OCI-LY7 (cell line): Measurements from ENCODE around the gene GPRASP2. TPM values are rescaled to one million over a fixed set of nuclear protein-coding genes. Genes with fewer than 3 reads are reported as not detected.

Source experiments
- BruUV-seq: library from RNA; stranded (reverse); fragments of 400-500 nt; replicated peaks from 2 replicates; lab custom pipeline; 2021; lab: Mats Ljungman, UMichigan
- CTCF ChIA-PET: fragments of 300-600 bp; sonication (Branson Sonifier 250); formaldehyde crosslinking; loops from one replicate; lab custom pipeline; 2022; ENCODE audit warnings: antibody characterized with exemption; ENCODE audit not compliant: unreplicated experiment; lab: Charles Lee
- POLR2A ChIA-PET: fragments of 300-600 bp; sonication (Branson Sonifier 250); formaldehyde crosslinking; loops from one replicate; lab custom pipeline; 2022; ENCODE audit warnings: antibody characterized with exemption; lab: Charles Lee
- DNase-seq: peaks from one replicate; pipeline ENCODE4 v3.0.0-alpha.2; 2015; ENCODE audit warnings: low spot score
- H2AFZ ChIP-seq: fragments of 200-600 bp; sonication (generic), shearing (Covaris generic); 2 replicates; pipeline ENCODE4 v1.6.1; 2014; ENCODE audit warnings: mild to moderate bottlenecking, antibody characterized with exemption, low read length, moderate library complexity
- H3K27ac ChIP-seq: fragments of 200-600 bp; sonication (generic); 2 replicates; pipeline ENCODE4 v1.5.1; 2014; ENCODE audit warnings: mixed run types, low read depth, mild to moderate bottlenecking, moderate library complexity, low read length, inconsistent platforms; ENCODE audit not compliant: poor library complexity, severe bottlenecking
- H3K36me3 ChIP-seq: fragments of 200-600 bp; sonication (generic); 2 replicates; pipeline ENCODE4 v1.6.1; 2014; ENCODE audit warnings: mild to moderate bottlenecking, antibody characterized with exemption, low read length, moderate library complexity, mixed read lengths; ENCODE audit not compliant: insufficient read depth
- H3K4me1 ChIP-seq: fragments of 200-600 bp; sonication (generic); 2 replicates; pipeline ENCODE4 v1.5.1; 2014; ENCODE audit warnings: mild to moderate bottlenecking, low read length; ENCODE audit not compliant: insufficient read depth, poor library complexity, severe bottlenecking
- H3K4me2 ChIP-seq: fragments of 200-600 bp; sonication (generic); 2 replicates; pipeline ENCODE4 v1.6.1; 2014; ENCODE audit warnings: mild to moderate bottlenecking, low read length
- H3K4me3 ChIP-seq: fragments of 200-600 bp; sonication (generic); 2 replicates; pipeline ENCODE4 v1.5.1; 2014; ENCODE audit warnings: mild to moderate bottlenecking, low read depth, low read length; ENCODE audit not compliant: poor library complexity, severe bottlenecking
- H3K79me2 ChIP-seq: fragments of 200-600 bp; sonication (generic); 2 replicates; pipeline ENCODE4 v1.6.1; 2016; ENCODE audit warnings: low read depth, mild to moderate bottlenecking, low read length, moderate library complexity, mixed read lengths; ENCODE audit not compliant: insufficient read depth
- H3K9me2 ChIP-seq: fragments of 200-600 bp; sonication (generic); 2 replicates; pipeline ENCODE4 v1.6.1; 2016; ENCODE audit warnings: mild to moderate bottlenecking, low read length, mixed read lengths; ENCODE audit not compliant: insufficient read depth
- H3K9me3 ChIP-seq: fragments of 200-600 bp; sonication (generic); 2 replicates; pipeline ENCODE4 v1.6.1; 2014; ENCODE audit warnings: mild to moderate bottlenecking, mixed run types, low read length, mixed read lengths
- H4K20me1 ChIP-seq: fragments of 200-600 bp; sonication (generic); 2 replicates; pipeline ENCODE4 v1.6.1; 2014; ENCODE audit warnings: mild to moderate bottlenecking, antibody characterized with exemption, low read length, moderate library complexity, mixed read lengths; ENCODE audit not compliant: insufficient read depth
- EZH2phosphoT487 ChIP-seq: fragments of 200-600 bp; sonication (generic); IDR thresholded peaks from 2 replicates; pipeline ENCODE4 v1.6.1; 2018; ENCODE audit warnings: low read depth, borderline replicate concordance, mild to moderate bottlenecking, mixed run types, antibody characterized with exemption, low read length, moderate library complexity, mixed read lengths
- intact Hi-C: fragments of 100-400 bp; cut with micrococcal nuclease; formaldehyde crosslinking; loops from one replicate; pipeline ENCODE4 v1.10.0; 2022; ENCODE audit not compliant: unreplicated experiment
- small RNA-seq: library from RNA; depleted of rRNA; stranded (forward); fragments of <200 nt; gene quantifications from one replicate; pipeline ENCODE3, GENCODE V24; 2014
- total RNA-seq, 2 experiments: library from RNA; depleted of rRNA in 1 of 2; stranded (reverse); fragments of >200 nt in 1 of 2; shearing (Covaris generic) in 1 of 2; gene quantifications; 2 replicates each; pipeline ENCODE4 v1.2.3, GENCODE V29; 2014 to 2022

The GPRASP2 gene
- total RNA-seq, 2 experiments from 2014 or later: 0.28 TPM; not detected in 1

- BruUV-seq: no TSS peak
These were observed 55.0 kb downstream of the GPRASP2 start for GRCh38 chrX:102767287-102767686.

More at GRCh38 chrX:102767287-102767686, 55.0 kb downstream of the GPRASP2 start:
- Histone ChIP-seq H3K4me2 (no peak overlapping the region), H2AFZ (no peak overlapping the region), H3K4me3 (no peak overlapping the region), H3K27ac (no peak overlapping the region), H3K36me3 (no peaks in the 10 kb centered on the region), H3K79me2 (peaks cover 12% of the 10 kb centered on the region; the same call in 1 of the 2 replicates), H3K9me2 (no peaks in the 10 kb centered on the region), H3K9me3 (no peaks in the 10 kb centered on the region), H4K20me1 (no peaks in the 10 kb centered on the region), H3K4me1 (no peaks in the 10 kb centered on the region)
- ChIA-PET POLR2A (no interaction called here), CTCF (no interaction called here)
- intact Hi-C loops: no loop called here
- DNase-seq: no peak
- TF ChIP-seq EZH2phosphoT487: no peak

Small RNAs within 50 kb of the gene (small RNA-seq; reads per million reads assigned to genes)
- gene RNU6-589P: not detected

Other genes starting within 250 kb of the GPRASP2 start
- gene TCP11X2, start 240.6 kb upstream of the GPRASP2 start, total RNA-seq (2014; rRNA removed; shearing (Covaris generic)): not detected in 2 replicates
- not detected in 2 replicates for gene TCP11X2, start 240.6 kb upstream of the GPRASP2 start, total RNA-seq (2022)
- not detected in 2 replicates for gene TMSB15A, start 195.7 kb upstream of the GPRASP2 start, total RNA-seq (2014; rRNA removed; shearing (Covaris generic))
- not detected in 2 replicates for gene TMSB15A, start 195.7 kb upstream of the GPRASP2 start, total RNA-seq (2022)
- 0.77 and 1.5 TPM in 2 replicates for gene ARMCX5, start 112.9 kb upstream of the GPRASP2 start, total RNA-seq (2014; rRNA removed; shearing (Covaris generic))
- gene ARMCX5, start 112.9 kb upstream of the GPRASP2 start, total RNA-seq (2022): not detected in 2 replicates
- 0.05 and 0.09 TPM in 2 replicates for gene GPRASP1, start 61.0 kb upstream of the GPRASP2 start, total RNA-seq (2014; rRNA removed; shearing (Covaris generic))
- not detected in 2 replicates for gene GPRASP1, start 61.0 kb upstream of the GPRASP2 start, total RNA-seq (2022)
- gene GPRASP3, start 8.3 kb downstream of the GPRASP2 start, total RNA-seq (2014; rRNA removed; shearing (Covaris generic)): 0.13 TPM in 1 of 2 replicates, not detected in the other
- gene GPRASP3, start 8.3 kb downstream of the GPRASP2 start, total RNA-seq (2022): not detected in 2 replicates
- 0.19 and 0.23 TPM in 2 replicates for gene RAB40AL, start 224.8 kb downstream of the GPRASP2 start, total RNA-seq (2014; rRNA removed; shearing (Covaris generic))
- gene RAB40AL, start 224.8 kb downstream of the GPRASP2 start, total RNA-seq (2022): 0.38 and 0.76 TPM in 2 replicates